Stimulated activated CD8-positive, alpha-beta memory T cell treated with anti-CD3 and anti-CD28 coated beads, Interleukin-12 subunit alpha, Interleukin-12 subunit beta, amount 100 ng/mL, for 1 hour (primary cell): ENCODE measurements around the gene PCSK5.
"Not testable (repeated sequence)": the region's sequence is repeated elsewhere in the genome, so short reads cannot be mapped to it uniquely, and the experiment has no call there.

ENCODE experiments used
- DNase-seq: peaks from one replicate; pipeline ENCODE4 v3.0.0-alpha.2; 2020; ENCODE audit warnings: low read depth

The PCSK5 gene

GRCh38 chr9:76362332-76363031, 472.0 kb downstream of the PCSK5 start:
- not testable (repeated sequence) for DNase-seq

- no peak for DNase-seq
Observed at GRCh38 chr9:76363032-76363395, 472.5 kb downstream of the PCSK5 start.

GRCh38 chr9:76365028-76365427, 474.6 kb downstream of the PCSK5 start:
- DNase-seq: no peak

GRCh38 chr9:76366275-76366674, 475.8 kb downstream of the PCSK5 start:
- no peak for DNase-seq

- no peak for DNase-seq
Observed at GRCh38 chr9:76369583-76369982, 479.1 kb downstream of the PCSK5 start.

GRCh38 chr9:76370396-76371023, 480.0 kb downstream of the PCSK5 start:
- no peak for DNase-seq

- no peak for DNase-seq
Observed at GRCh38 chr9:76371901-76372300, 481.4 kb downstream of the PCSK5 start.

GRCh38 chr9:76372336-76372735, 481.9 kb downstream of the PCSK5 start:
- DNase-seq: no peak

- DNase-seq: no peak
Observed at GRCh38 chr9:76373173-76373783, 482.8 kb downstream of the PCSK5 start.

- DNase-seq: no peak
Observed at GRCh38 chr9:76373784-76374474, 483.5 kb downstream of the PCSK5 start.

GRCh38 chr9:76374783-76375559, 484.5 kb downstream of the PCSK5 start:
- no peak for DNase-seq

- no peak for DNase-seq
Observed at GRCh38 chr9:76377791-76378190, 487.3 kb downstream of the PCSK5 start.

GRCh38 chr9:76378367-76379073, 488.0 kb downstream of the PCSK5 start:
- DNase-seq: no peak

- DNase-seq: no peak
Observed at GRCh38 chr9:76379494-76379893, 489.0 kb downstream of the PCSK5 start.

GRCh38 chr9:76390656-76391055, 500.2 kb downstream of the PCSK5 start:
- DNase-seq: no peak

- DNase-seq: peak; percentile 86
Observed at GRCh38 chr9:76394195-76394959, 503.9 kb downstream of the PCSK5 start, which contains the start of gene RFK. Gene RFK (minus strand): TSS chr9:76394426. CDS start chr9:76394171, 255 bp downstream.

- peak; percentile 25 for DNase-seq
Observed at GRCh38 chr9:76394960-76395252, 504.4 kb downstream of the PCSK5 start.

- no peak for DNase-seq
Observed at GRCh38 chr9:76395381-76395780, 504.9 kb downstream of the PCSK5 start.

- no peak for DNase-seq
Observed at GRCh38 chr9:76396144-76396543, 505.7 kb downstream of the PCSK5 start.

GRCh38 chr9:76396597-76396996, 506.1 kb downstream of the PCSK5 start:
- DNase-seq: no peak

GRCh38 chr9:76399856-76400255, 509.4 kb downstream of the PCSK5 start:
- DNase-seq: no peak
